Stomach (tissue), 4 donors: ENCODE measurements around the gene CIRBP.

Source experiments
- CTCF ChIP-seq, 7 experiments: fragments of 450-650 bp in 4 of 7; fragments of 200-600 bp in 3 of 7; sonication (generic) in 3 of 7; IDR thresholded peaks; one replicate each; pipeline ENCODE4 v1.5.1; 2016 to 2019; ENCODE audit warnings: antibody characterized with exemption in 7 of 7, control low read depth in 2 of 7, mild to moderate bottlenecking in 1 of 7
- EP300 ChIP-seq: sonication (generic); formaldehyde crosslinking; IDR thresholded peaks from one replicate; pipeline ENCODE4 v1.6.1; 2017; ENCODE audit warnings: antibody characterized with exemption
- POLR2AphosphoS5 ChIP-seq, 3 donors: sonication (generic); formaldehyde crosslinking; IDR thresholded peaks; one replicate each; pipeline ENCODE4 v1.6.1; 2016; ENCODE audit warnings: antibody characterized with exemption in 3 of 3

GRCh38 chr19:1282588-1283206 lies 13.6 kb downstream of the CIRBP start:
- TF ChIP-seq EP300, result no peak
- TF ChIP-seq CTCF (IDR thresholded peaks at IDR 0.05), result no peak
- TF ChIP-seq POLR2AphosphoS5 (IDR thresholded peaks at IDR 0.05), result no peak
